NCI-H1436 (cell line): ENCODE data around the gene JPH2.

Experiments used
- DNase-seq: peaks from one replicate; lab custom pipeline; 2025; lab: John Stamatoyannopoulos, UW

JPH2 gene

DNA sequence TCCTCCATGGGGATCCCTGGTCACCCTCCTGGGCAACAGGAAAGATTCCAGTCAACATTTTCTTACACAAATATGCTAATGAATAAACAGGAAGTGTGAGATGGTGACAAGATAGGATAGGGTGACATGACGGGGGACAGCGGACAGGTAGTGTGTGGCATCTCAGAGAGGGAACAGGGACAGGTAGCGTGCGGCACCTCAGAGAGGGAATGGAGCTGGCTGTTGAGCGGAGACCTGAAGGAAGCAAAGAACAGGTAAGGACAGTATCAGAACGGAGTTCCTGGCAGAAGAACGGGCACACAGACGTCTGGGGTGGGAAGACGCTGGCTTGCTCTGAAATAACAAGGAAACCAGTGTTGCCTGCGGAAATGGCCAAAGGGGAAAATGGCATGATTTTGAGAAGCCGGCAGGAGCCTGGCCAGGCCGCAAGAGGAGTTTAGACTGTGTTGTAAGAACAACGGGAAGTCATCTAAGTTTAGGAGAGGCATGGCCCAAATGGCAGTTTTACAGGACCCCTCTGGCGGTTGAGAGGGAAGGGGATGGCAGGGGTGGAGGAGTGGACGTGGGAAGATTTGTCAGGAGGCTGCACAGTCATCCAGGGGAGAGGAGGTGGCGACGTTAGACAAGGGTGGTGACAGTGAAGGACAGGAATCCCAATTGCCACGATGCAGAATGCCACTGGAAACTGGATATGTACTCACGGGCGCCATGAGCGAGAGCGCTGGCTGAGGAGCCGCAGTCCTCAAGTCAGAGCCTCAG is 111.6 kb downstream of the JPH2 start:
- no peak for DNase-seq

GRCh38 chr20:44074252-44075151 is 112.5 kb downstream of the JPH2 start:
- no peak for DNase-seq

GRCh38 chr20:44073675-44074071 is 113.3 kb downstream of the JPH2 start:
- DNase-seq: no peak

GRCh38 chr20:44073011-44073674 is 113.8 kb downstream of the JPH2 start:
- no peak for DNase-seq

GRCh38 chr20:44072384-44072783 is 114.6 kb downstream of the JPH2 start:
- no peak for DNase-seq

DNA sequence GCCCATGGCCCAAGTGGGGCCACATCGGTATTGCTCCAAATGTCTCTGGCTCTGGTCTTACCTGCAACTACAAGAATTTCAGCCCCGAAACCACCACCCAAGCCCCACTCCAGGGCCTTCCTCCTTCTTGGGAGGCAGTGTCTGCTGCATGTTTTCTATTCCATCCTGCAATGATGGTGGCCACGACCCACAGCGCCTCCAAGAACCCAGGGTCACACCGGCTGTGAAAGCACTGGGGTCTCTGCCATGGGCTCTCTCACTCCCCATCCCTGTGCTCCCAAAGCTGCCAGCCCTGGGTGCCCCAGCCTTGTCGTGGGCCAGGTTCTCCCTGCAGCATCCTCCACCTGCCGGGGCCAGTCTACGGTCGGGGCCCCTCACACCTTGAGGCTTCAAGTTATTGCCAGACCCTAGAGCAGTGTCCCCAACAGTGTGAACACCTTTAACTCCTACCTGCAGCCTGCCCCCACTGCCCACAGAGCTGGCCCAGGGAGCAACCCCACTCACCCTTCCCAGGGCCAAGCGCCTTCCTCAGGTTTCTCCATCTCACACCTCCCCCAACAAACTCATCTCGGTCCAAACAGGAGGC is 115.4 kb downstream of the JPH2 start:
- no peak for DNase-seq

- DNase-seq: no peak
These were observed 115.9 kb downstream of the JPH2 start for GRCh38 chr20:44071057-44071456.

DNA sequence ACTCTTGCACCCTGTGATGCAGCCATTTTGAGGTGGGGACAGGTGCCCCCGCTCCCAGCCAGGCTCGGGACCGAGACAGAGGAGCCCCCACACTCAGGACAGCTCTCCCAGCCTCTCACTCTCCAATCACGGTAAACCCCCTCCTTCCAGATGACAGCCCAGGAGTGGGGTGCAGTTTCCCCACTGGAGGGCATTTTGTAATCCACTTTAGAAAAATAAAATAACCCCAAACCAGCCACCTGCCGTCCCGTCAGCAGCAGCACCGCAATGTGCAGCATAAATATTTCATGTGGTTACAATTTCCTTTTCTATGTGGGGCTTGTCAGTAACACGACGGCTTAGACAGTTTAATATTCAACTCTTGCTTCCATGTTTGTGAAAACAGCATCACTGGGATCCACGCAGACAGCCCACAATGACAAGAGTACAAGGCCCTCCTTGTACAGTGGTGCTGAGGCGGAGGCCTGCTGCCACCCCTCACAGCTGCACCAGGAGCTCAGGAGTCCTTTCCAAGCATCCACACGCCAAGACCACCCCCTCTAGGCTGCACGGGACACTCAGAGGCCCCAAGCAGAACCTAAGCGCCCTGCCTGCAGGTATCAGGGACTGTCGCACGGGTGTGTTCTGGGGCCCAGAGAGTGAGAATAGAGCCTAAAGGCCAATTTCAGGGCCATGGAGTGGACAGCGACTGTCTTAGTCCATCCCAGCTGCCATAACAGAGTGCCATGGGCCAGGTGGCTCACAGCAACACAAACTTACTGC is 116.7 kb downstream of the JPH2 start:
- DNase-seq: no peak

GRCh38 chr20:44069203-44070011 is 117.6 kb downstream of the JPH2 start:
- no peak for DNase-seq

GRCh38 chr20:44068316-44069201 is 118.4 kb downstream of the JPH2 start:
- no peak for DNase-seq

DNA sequence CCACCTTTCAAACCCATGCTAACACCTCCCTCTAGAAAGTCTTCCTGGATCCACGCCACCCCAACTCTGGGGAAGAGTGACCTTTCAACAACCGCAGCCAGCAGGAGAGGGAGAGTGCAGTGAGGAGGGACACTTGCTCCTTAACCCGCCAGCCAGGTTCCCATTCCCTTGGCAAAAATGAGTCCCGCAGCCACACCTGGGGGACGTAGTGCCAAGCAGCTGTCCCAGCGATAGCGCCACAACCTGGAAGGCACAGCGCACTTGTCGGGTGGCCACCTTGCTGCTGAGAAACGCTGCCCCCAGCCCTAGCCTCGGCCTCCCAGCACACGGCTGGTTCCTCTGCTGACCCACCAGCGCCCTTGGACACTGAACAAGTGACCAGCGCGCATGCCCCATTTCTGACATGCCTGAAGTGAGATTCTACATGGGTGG is 119.3 kb downstream of the JPH2 start:
- DNase-seq: no peak

GRCh38 chr20:44066645-44067606 is 120.1 kb downstream of the JPH2 start:
- DNase-seq: no peak

DNA sequence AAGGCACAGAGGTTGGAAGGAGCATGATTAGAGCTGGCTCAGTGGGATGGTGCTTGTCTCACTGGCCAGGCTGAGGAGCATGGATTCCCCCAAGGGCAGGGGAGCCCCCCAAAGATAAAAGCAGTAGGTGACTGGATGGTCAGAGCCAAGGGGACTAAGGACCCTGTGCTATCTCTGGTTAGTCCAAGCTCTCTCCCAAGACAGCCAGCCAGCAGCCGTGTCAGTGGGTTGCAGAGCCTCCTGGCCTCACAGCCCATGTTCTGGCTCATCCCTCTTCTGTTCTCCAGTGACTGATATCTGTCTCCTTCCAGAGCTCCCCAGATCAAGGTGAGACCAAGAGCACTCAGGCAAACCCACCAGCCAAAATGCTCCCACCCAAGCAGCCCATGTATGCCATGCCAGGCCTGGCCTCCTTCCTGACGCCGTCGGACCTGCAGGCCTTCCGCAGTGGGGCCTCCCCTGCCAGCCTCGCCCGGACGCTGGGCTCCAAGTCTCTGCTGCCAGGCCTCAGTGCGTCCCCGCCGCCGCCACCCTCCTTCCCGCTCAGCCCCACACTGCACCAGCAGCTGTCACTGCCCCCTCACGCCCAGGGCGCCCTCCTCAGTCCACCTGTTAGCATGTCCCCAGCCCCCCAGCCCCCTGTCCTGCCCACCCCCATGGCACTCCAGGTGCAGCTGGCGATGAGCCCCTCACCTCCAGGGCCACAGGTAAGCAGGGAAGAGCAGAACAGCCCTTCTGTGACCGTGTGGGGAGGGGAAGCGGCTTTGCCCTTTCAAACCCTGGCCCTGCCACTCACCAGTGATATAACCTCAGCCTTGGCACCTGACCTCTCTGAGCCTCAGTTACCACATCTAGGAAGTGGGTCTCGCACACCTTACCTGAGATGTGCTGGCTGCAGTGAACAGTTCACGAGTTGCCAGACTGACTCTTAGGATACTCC is 121.3 kb downstream of the JPH2 start:
- DNase-seq: no peak

DNA sequence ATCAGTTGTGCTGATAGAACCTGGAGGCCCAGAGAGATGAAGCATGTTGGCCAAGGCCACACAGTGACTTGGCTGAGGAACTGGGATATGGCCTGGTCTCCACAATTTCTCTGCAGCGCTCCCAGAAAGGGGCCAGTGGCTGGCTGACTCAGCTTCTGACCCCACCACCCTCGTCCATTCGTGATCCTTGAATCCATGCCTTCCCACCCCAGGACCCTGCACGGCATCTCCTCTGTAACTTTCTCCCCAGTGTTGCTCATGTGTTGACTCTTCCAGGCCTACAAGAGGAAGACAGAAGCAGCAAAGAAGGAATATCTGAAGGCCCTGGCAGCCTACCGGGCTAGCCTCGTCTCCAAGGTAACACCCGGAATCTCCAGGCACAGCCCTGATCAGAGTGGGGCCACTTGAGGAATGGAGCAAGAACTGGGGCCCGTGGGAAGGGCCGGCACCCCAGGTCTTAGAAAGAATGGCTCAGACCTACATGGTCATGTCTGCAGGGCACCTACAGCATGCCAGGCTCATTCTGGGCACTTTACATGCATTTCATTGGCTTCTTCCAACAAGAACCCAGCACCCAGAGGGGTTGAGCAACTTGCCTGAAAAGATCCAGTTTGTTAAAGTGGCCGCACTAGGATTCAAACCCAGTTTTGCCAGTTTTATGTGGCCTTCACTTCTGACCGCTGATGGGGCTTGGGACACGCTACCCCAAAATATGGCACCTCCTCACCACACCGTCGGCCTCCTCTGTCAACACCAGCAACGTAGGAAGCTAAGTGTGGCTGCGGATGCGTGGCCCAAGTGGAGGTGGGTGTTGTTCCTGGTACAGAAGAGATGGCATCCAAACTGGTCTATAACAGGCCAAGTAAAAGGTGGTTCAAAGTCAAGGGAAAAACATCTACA is 122.2 kb downstream of the JPH2 start:
- no peak for DNase-seq
